22Rv1 (cell line): Measurements from ENCODE around the gene SLC6A3.

Source experiments
- CTCF ChIP-seq: fragments of 450-650 bp; IDR thresholded peaks from 2 replicates; pipeline ENCODE4 v1.5.1; 2017; ENCODE audit warnings: mild to moderate bottlenecking
- ZFX ChIP-seq: fragments of 450-650 bp; IDR thresholded peaks from 2 replicates; pipeline ENCODE4 v1.6.1; 2017; ENCODE audit warnings: antibody characterized with exemption, borderline replicate concordance

- TF ChIP-seq CTCF (no peak), ZFX (no peak)
Observed at GRCh38 chr5:1437226-1437829, 7.9 kb downstream of the SLC6A3 start.
